Ecto neural progenitor cell (in vitro differentiated cells): ENCODE data around the gene PRR33.
"Not testable (repeated sequence)": the region's sequence is repeated elsewhere in the genome, so short reads cannot be mapped to it uniquely, and the experiment has no call there.

Experiments used
- DNase-seq: peaks from one replicate; pipeline ENCODE4 v3.0.0-alpha.2; 2018; ENCODE audit warnings: low spot score

Gene PRR33

DNA sequence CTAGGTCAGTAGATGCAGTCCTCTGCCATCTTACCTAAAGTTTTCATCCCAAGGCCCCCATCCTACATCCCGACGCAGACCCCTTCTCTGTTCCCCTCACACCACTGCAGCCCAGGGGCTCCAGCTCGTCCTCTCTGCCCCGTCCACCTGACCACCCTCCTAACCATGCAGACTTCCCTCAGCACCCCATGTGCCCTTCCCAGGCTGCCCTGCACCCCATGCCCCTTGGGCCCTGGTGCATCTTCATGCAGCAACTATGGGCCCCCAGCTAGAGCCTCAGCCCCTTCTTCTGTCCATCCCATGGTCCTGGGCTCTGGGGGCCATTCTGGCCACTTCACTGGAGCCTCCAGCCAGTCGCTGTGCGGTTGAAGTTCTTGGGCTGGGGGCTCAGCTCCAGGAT is 2.9 kb downstream of the PRR33 start:
- DNase-seq = no peak

DNA sequence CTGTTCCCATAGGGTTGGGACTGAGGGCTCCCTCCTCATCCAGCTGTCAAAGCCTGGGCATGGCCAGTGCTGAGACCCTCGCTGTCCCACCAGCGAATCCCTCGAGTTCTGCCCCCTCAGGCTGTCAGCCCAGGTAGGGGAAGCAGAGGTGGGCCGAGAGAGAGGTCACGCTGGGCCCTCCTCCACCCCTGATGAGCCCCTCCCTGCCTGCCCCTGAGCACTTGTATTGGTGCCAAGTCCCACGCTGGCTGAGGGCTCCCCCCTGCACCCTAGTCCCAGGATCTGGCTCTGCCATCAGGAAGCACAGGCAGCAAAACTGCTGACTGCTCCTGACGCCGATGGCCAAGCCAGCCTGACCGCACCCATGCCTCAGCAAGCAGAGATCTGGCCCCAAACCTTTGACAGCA is 3.3 kb downstream of the PRR33 start:
- no peak for DNase-seq

DNA sequence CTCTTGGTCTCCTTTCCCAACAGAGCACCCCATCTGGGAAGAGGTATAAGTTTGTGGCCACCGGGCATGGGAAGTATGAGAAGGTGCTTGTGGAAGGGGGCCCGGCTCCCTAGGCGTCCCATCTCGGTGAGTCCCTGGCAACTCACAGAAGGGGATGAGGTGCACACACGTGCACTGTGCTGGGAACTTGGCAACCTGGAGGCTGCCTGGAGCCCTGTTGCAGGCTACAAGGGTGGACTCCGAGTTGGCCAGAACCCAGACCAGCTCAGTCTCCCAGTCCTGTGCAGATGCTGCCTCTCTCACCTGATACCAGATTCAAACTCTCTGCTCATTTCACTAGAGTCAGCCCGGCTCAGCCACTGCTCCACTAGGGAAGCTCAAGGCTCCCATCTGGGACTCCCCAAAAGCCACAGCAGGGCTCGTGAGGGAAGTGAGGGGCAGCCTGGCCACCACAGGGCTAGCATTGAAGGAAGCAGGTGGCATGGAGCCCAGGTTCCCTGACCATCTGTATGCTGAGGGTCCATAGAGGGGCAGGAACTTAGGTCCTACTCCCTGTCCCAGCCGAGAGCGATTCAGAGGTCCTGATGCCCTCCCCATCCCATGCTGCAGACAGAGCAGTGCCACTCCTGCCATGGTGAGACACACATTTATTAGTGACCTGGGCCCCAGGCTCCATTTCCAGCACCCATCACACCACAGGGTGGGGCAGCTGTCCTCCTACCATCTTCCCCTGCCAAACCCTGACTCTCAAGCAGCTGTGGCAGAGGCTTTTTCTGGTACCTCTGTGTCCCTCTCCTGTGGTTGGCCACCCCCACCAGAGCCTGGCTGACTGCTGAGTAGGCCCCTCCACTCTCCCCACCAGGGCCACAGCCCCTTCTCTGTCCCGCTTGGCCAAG is 4.0 kb downstream of the PRR33 start:
- DNase-seq = no peak

DNA sequence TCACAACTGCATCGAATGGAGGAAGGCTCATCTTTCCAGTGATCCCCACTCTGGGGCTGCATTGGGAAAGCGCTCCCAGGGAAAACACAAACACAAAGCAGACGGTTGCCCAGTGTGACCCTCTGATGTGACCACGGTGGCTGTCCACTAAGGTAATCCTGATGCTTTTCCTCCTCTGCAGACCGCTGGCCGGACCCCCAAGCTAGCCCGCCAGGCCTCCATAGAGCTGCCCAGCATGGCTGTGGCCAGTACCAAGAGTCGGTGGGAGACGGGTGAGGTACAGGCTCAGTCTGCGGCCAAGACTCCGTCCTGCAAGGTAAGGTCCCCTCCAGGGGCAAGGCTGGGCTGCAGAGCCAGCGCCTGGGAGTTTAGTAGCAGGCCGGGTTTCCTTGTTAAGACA is 5.1 kb downstream of the PRR33 start:
- DNase-seq = not testable (repeated sequence)

DNA sequence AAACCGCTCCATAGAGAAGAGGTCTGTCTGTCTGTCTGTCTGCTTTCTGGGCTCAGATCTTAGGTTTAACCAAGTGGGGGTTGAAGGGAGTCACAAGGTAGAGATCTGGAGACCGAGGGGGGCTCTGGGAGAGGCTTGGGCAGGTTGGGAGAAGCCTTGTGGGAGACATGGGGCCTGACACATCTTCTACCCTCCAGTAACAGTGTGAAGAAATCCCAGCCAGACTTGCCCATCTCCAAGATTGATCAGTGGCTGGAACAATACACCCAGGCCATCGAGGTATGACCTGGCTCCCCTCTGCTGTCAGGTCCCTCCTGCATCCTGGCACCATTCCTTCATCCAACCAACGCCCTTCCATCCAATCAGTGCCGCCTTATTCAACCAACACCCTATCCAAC is 7.4 kb downstream of the PRR33 start:
- DNase-seq = no peak

DNA sequence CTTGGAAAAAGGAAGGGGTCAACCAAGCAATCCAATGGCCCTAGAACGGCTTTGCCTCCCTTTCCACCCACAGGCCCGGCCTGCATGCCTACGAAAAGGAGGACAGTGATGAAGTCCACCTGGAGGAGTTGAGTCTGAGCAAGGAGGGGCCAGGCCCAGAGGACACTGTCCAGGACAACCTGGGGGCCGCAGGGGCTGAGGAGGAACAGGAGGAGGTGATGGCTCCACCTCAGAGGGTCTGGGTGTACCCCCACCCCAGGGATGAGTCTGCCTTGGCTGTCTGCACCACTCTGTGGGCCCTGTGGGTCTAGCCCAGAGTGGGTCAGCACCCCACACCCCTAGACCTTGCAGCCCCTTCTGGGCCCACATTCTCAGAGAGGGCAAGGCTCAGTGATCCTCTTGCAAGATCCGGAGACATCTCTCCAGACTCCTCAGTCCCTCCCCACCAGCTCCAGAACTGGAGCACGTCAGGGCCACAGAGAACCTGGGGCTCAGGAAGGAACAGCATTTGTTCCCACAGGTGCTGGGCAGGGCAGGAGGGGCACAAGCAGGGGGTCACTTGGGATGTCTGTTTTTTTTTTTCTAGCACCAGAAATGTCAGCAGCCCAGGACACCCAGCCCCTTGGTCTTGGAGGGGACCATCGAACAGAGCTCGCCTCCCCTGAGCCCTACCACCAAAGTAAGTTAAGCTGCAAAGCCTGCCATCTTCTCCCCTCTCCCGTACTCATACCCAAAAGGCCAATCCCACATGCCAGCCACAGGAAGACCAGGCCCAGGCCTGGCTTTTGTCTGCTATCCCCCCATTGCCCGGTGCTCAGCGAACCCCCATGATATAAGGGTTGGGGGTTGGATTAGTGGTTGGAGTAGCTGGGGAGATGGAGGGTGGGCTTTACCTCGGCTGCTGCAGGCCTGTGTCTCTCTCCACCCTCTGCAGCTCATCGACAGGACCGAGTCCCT is 8.1 kb downstream of the PRR33 start:
- no peak for DNase-seq

DNA sequence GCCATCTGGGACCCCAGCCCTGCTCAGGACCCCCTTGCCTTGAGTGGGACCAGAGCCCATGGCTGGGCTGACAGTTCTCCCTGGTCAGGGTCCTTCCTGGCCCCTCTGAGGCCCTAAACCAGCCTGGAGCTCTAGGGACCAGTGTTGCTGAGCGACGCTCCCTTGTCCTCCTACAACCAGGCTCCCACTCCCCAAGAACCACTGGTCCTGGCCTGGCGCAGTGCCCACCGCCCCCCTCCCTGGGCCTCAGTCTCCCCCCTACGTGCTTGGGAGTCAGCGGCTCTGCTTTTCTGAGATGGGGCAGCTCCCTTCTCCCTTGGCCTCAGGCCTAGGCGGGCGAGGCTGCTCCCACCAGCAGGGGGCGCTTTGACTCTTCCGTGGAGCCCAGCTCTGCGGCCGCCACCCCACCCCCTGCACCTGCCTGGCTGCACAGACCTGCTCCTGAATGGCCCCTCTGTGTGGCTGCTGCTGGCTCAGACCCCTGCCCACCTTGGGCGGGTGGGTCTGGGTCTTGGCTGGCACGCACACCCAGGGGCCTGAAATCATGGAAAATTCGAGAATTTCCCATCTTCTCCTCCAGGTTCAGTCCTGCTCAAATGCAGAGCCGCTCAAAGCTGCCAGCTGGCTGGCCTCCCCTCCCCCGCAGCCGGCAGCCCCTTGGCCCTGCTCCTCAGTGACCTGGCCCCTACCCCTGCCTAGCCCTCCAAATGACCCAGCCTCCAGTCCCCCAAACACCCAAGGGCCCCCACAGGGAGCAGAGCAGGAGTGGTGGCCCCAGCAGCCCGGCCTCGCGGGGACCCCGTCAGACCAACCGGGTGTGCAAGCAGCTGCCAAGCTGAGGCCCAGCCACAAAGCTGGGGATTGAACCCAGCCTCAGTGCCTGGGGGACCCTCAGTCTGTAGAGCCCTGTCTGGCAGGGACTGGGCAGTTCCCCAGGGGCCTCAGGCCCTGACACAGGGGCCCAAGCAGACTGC is 9.1 kb downstream of the PRR33 start:
- DNase-seq = peak; percentile 95

DNA sequence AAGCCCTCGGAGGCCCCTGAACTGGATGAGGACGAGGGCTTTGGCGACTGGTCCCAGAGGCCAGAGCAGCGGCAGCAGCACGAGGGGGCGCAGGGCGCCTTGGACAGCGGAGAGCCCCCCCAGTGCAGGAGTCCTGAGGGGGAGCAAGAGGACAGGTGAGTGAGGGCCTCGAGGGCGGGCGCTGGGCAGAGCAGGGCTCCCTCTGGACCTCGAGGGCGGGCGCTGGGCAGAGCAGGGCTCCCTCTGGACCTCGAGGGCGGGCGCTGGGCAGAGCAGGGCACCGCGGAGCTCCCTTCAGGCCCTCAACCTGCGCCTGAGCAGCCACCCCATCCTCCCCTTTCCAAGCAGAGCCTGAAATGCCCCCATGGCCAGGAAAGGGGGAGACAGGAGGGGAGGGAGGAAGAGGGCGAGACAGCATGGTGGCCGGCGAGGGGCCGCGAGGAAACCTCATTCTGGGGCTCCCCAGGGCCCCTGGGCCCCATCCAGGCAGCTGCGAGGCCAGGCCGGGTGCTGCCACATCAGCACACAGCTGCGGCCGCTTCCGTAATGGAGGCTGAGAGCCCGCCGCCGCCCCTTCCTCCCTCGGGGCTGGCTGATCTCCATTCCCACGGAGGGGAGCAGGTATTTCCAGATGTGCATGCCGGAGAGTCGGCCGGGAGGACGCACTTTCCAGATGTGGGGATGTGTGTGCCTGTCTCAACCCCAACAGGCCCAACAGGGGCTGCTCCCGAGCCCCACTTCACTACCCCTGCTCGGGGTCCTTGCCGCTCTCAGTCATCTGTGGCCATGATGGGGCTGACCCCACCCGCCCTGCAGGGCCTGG is 10.0 kb downstream of the PRR33 start:
- peak; percentile 49 for DNase-seq

DNA sequence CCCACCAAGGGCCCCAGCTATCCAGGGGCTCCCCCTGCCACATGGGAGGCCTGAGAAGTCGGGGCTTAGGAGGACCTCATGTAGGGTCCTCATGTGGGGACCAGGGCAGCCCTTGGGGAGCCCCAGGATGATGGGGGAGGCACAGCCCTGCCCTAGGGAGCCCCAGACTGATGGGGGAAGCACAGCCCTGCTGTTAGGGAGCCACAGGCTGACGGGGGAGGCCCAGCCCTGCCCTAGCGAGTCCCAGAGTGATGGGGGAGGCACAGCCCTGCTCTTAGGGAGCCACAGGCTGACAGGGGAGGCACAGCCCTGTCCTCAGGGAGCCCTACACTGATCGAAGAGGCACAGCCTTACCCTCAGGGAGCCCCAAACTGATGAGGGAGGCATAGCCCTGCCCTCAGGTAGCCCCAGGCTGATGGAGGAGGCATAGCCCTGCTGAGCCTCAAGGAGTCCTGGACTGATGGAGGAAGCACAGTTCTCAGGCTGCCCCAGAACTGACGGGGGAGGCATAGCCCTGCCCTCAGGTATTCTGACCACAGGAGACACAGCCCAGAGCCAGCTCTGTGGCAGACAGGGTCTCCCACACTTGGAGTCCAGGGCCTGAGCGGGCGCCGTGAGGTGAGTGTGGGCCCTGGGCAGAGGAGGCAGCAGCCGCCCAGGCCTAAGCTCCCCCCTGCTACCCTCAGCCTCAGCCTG is 10.8 kb downstream of the PRR33 start:
- no peak for DNase-seq

DNA sequence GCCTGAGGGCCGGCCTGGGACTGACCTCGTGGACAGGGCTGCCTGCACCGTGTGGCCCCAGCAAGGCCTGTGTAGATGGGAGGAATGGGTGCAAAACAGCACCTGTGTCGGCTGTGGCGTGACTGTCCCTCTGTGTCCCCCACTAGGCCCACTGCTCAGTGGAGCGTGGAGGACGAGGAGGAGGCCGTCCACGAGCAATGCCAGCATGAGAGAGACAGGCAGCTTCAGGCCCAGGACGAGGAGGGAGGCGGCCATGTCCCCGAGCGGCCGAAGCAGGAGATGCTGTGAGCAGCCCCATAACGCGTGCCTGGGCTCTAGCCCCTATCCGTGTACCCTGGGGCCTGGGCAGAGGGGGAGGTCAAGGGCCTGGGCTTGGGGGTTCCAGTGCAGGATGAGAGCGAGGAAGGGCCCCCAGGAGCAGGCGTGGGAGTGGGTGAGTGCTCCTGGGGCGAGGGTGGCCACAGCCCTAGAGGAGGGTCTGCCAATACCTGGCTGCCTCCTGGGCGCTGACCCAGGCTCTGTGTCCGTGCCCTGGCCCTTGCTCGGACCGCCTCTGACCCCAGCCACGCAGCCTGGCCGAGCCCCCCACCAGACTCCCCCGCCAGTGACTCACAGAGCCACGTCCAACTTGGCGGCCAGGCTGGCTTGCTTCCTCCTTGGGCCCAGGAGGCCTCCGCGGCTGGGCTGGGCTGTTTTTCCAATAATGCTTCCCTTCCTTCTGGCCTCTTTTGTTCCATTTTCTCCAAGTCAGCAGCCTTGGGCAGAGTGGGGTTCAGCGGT is 11.6 kb downstream of the PRR33 start:
- DNase-seq = no peak

DNA sequence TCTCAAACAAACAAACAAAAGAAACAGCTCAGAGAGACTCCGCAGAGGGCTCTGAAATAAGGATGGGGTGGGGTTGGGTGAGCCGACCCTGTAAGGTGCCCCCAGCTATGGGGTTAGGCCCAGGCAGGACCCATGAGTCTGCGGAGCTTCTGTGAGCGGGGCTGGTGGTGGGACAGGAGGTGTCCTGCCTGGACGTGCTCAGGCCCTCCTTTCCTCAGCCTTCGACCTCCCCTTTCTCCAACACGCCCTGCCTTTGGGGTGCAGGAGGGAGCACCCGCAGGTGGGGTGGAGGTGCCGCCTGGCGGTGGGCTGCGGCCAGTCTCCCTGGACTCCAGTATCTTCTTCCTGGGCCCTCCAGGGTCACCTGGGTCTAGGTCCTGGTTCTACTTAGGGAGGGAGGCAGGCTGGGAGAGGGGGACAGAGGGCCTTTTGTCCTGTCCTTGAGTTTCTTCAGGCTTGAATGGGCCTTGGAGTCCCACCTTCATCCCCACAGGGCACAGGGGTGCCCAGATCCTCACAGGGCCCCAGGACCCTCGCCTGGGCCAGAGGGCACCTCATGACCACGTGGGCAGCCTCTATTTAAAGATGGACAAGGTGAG is 12.3 kb downstream of the PRR33 start:
- no peak for DNase-seq

DNA sequence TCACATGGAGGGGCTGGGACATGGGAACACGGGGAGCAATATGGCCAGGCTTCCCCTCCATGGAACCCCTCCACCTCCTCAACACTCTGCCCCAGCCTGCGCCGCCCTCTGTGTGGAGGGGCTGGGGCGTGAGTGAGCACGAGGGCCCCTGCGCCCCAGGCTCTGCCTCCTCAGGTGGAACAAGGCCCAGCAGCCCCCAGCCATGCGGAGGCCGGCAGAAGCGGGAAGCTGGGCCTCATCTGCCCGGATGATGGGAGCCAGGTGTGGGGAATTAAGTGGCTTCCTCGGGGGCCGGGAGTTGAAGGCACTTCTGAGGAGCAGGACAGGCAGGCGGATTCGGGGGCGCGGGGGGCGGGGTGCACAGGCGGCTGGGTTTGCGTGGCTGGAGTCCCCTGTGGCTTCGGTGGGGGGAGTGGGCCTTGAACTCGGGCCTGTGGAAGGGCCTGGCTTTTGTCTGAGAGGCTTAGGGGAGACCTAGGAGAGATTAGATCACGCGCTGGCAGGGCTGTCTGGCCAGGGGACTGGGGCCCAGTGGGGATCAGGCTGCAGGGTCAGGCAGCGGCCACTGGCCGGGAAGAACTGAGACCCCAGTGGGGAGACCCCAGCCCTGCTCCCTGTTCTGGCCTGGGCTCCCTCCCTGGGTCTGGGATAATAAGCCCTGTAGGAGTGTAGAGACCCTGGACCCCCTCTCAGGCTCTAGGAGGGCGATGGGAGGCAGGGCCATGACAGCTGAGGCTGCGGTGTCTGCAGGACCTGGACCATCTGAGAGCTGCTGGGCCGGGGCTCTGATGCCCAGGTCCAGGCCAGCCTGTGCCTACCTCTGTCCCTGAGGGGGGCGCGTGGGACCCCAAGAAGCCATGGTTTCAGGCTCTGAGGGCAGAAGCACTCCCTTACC is 13.3 kb downstream of the PRR33 start:
- no peak for DNase-seq

DNA sequence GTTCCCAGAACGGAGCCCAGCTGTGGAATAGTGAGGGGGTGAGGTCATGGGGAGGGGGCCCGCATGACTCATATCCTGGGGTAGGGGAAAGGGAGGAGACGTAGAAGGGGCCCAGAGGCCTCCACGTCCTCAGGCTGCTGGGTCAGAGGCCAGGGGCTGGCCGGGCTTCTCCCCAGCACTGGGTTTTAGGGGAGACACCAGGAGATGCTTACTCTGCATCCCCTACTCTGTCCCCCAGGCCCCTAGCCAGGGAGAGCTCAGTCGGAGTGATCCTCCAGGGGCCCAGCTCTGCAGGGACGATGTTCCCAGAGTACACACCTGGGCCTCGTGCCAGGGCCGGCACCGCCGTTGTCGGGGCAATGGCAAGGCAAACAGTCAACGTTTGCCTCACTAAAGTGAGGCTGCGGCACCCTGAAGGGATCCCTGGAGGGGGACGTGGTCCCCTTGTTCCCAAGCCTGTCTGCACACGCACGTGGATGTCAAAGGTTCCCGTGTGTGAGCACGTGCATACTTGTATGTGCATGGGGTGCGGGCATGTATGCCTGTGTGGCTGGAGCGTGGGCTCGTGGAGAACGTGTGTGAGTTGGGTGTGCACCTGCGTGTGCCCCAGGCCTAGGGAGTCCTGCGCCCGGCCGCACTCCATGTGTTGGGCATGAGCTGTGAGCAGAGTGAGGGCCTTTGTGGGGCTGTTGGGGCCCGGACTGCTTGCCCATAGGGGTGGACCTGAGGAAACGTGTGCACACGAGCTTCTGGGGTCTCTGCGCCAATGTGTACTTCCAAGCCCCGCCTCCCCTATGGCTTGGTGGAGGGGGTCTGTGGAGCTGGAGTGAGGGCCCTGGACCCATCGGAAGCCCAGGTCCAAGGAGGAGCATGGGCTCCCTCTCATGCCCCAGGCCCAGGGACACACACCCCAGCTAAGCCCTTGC is 14.2 kb downstream of the PRR33 start:
- DNase-seq = no peak

DNA sequence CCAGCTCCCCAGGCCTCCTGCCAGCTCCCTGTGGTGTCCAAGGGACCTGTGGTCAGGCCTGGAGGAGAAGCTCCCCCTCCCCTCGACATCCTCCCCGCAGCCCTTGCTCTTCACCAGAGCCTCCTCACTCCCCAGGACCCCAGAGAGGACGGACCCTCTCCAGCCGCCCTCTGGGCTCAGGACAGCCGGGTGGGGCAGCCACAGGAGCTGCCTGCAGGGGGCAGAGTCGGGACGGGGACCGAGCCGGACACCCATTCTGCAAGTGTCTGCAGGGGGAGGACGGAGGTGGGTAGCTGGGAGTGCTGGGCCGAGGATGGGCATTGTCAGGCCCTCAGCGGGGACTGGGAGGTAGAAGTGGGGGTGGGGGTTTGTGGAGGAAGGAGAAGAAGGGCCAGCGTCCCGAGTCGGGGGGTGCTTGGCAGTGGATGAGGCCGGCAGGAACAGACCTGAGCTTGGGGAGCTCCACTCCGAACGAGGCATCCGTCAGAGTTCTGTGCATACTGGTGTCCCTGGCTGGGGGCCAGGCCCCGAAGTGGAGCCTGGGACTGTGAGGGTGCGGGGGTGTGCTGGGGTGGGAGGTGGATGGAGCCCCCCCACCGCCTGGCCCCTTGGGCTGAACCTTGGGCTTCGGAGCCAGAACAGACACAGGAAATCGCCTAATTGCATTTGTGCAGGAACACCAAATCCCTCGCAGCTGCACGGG is 15.2 kb downstream of the PRR33 start:
- DNase-seq = peak; percentile 73

DNA sequence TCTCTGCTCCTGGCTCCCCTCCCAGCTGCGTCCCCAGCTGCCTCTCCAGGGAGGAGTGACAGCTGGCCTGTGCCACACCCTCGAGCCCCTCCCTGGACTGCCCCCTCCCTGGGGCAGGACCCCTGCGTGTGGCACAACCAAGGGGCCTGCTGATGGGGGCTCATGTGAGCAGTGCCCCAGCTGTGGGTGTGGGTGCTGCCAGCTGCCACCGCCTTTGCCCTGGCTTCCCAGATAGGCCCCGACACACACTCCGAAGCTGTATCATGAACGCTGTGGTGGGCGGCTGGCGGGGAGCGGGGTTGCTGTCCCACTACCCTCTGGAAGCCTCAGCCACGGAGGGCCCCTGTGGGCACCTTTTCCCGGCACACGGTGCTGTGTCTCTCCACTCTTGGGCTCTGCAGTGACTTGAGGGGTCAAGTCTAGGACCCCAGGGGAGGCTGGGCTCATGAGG is 15.8 kb downstream of the PRR33 start:
- not testable (repeated sequence) for DNase-seq
